ENCODE measurements around the gene FAM13B. TPM values are rescaled to one million over a fixed set of nuclear protein-coding genes. Genes with fewer than 3 reads are reported as not detected.

The FAM13B gene
- total RNA-seq, 1 experiment from 2014 or later: 10.4 TPM

GRCh38 chr5:137901011-137901817, 131.7 kb downstream of the FAM13B start:
- DNase-seq (ENCODE audit: low read depth): peak; percentile 20

- DNase-seq (ENCODE audit: low read depth): no peak
Measured at GRCh38 chr5:137899493-137899892, 133.4 kb downstream of the FAM13B start.

- no peak for DNase-seq (ENCODE audit: low read depth)
Measured at GRCh38 chr5:137896560-137896959, 136.3 kb downstream of the FAM13B start.

GRCh38 chr5:137894586-137894985, 138.3 kb downstream of the FAM13B start:
- no peak for DNase-seq (ENCODE audit: low read depth)

- DNase-seq (ENCODE audit: low read depth): no peak
Measured at GRCh38 chr5:137891849-137892248, 141.0 kb downstream of the FAM13B start.

- no peak for DNase-seq (ENCODE audit: low read depth)
Measured at GRCh38 chr5:137890845-137891244, 142.0 kb downstream of the FAM13B start.

- DNase-seq (ENCODE audit: low read depth): peak; percentile 88
Measured at GRCh38 chr5:137888863-137889759, 143.8 kb downstream of the FAM13B start, which contains the start of gene PKD2L2. Gene PKD2L2, plus strand, starts transcription at chr5:137889457. Its CDS starts 35 bp downstream, at chr5:137889492.

- DNase-seq (ENCODE audit: low read depth): peak; percentile 28
Measured at GRCh38 chr5:137888466-137888862, 144.4 kb downstream of the FAM13B start.

Small RNA genes within 50 kb of the gene (small RNA-seq; reads per million reads assigned to genes)
- gene RNU6-1148P: not detected

Other genes starting within 250 kb of the FAM13B start
- not detected in 2 replicates for gene MYOT, start 165.2 kb downstream of the FAM13B start, total RNA-seq (2014; rRNA removed; shearing (Covaris generic))
- gene PKD2L2, start 143.6 kb downstream of the FAM13B start, total RNA-seq (2014; rRNA removed; shearing (Covaris generic)): not detected in 2 replicates
- gene WNT8A, start 51.0 kb upstream of the FAM13B start, total RNA-seq (2014; rRNA removed; shearing (Covaris generic)): not detected in 2 replicates
- not detected in 2 replicates for gene NME5, start 106.3 kb upstream of the FAM13B start, total RNA-seq (2014; rRNA removed; shearing (Covaris generic))
- gene BRD8, start 145.6 kb upstream of the FAM13B start, total RNA-seq (2014; rRNA removed; shearing (Covaris generic)): 48.9 and 59.1 TPM in 2 replicates
- 99.6 and 107 TPM in 2 replicates for gene KIF20A, start 146.0 kb upstream of the FAM13B start, total RNA-seq (2014; rRNA removed; shearing (Covaris generic))
- 55.0 and 56.1 TPM in 2 replicates for gene CDC23, start 180.2 kb upstream of the FAM13B start, total RNA-seq (2014; rRNA removed; shearing (Covaris generic))
- not detected in 2 replicates for gene GFRA3, start 241.5 kb upstream of the FAM13B start, total RNA-seq (2014; rRNA removed; shearing (Covaris generic))

Measured in HT1080 (cell line).